ENCODE data around the gene TTC3. TPM values are rescaled to one million over a fixed set of nuclear protein-coding genes. Genes with fewer than 3 reads are reported as not detected.

Gene TTC3
- total and polyA plus RNA-seq, 9 of the 15 experiments (the other 6 are each of a cell fraction or from before 2014, with no cell fraction given) = 17.5 to 92.0 (median 59.5) TPM

DNA sequence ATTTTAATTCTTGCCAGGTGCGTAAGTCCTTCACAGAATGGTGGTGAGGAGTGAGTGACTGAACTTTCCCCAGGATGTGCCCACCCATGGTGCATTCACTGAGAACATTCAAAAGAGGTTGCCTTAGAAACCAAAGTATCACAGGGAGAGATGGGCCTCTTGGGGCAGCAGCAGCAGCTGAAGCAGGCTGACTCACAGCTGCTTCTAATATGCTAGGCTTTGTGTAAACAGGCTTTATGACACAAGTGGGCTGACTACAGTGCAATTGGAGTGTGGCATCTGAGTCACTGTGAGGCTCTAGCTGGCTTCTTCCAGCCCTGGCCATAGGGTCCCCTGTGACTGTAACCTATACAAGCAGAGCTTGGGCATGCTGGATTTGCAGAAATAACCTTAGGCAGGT is 12.8 kb upstream of the TTC3 start:
- 75% methylated on average over 1 of the region's 1 CpG for WGBS (ENCODE audit: insufficient coverage, low coverage, missing lambda C conversion rate)
- no peaks in the 10 kb centered on the region for H3K9me1 ChIP-seq (ENCODE audit: control insufficient read depth, insufficient read depth, low read length)
- ChIA-PET CTCF (ENCODE audit: low intra/inter-chr PET ratio) (no interaction called here), POLR2A (interaction anchor here (1.1 to 1.8 kb wide), 2 partner anchors 11 to 33 kb away, joined by 3 to 9 read pairs; no protein-coding TSS in a partner anchor)
- no peak overlapping the region for H3K9ac ChIP-seq (ENCODE audit: insufficient read depth in 1 of 2, low read depth in 2 of 2, low read length in 2 of 2)
- FAIRE-seq (peak; percentile 64), ATAC-seq (peak; percentile 58), DNase-seq (ENCODE audit: extremely low read depth in 1 of 4, low spot score in 3 of 4) (peak in 1 of 4 experiments; percentile 52)
- intact Hi-C loops (cut with micrococcal nuclease) (no loop called here), in situ Hi-C loops (cut with MboI) (no loop called here)
- H3K79me2 ChIP-seq (ENCODE audit: control insufficient read depth, insufficient read depth, low read length) = no peaks in the 10 kb centered on the region
- H3K4me1 ChIP-seq (replicated peaks in 1 of 2; ENCODE audit: control insufficient read depth in 2 of 2, insufficient read depth in 2 of 2, low read length in 2 of 2) = no peaks in the 10 kb centered on the region; a peak in 1 of 5 replicates
- BruUV-seq (replicated peaks) = no TSS peak
- no peak overlapping the region for H3K27ac ChIP-seq (ENCODE audit: extremely low read depth, low read depth, low read length)
- no peaks in the 10 kb centered on the region for H4K20me1 ChIP-seq (replicated peaks; ENCODE audit: control insufficient read depth, insufficient read depth, low read length)
- H3K4me3 ChIP-seq = no peak overlapping the region
- H3K4me2 ChIP-seq (ENCODE audit: insufficient read depth, low read length) = no peak overlapping the region
- no peaks in the 10 kb centered on the region for H3K9me3 ChIP-seq (replicated peaks; ENCODE audit: control insufficient read depth, insufficient read depth, low read depth, low read length)
- H2AFZ ChIP-seq (ENCODE audit: low read depth, low read length) = no peak overlapping the region
- H3K27me3 ChIP-seq (ENCODE audit: control insufficient read depth in 2 of 2, insufficient read depth in 2 of 2, low read length in 2 of 2) = no peaks in the 10 kb centered on the region
- no peaks in the 10 kb centered on the region for H3K36me3 ChIP-seq (ENCODE audit: control insufficient read depth, insufficient read depth, low read length)
- TF ChIP-seq, protein P1, sequence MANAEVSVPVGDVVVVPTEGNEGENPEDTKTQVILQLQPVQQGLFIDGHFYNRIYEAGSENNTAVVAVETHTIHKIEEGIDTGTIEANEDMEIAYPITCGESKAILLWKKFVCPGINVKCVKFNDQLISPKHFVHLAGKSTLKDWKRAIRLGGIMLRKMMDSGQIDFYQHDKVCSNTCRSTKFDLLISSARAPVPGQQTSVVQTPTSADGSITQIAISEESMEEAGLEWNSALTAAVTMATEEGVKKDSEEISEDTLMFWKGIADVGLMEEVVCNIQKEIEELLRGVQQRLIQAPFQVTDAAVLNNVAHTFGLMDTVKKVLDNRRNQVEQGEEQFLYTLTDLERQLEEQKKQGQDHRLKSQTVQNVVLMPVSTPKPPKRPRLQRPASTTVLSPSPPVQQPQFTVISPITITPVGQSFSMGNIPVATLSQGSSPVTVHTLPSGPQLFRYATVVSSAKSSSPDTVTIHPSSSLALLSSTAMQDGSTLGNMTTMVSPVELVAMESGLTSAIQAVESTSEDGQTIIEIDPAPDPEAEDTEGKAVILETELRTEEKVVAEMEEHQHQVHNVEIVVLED (CRISPR knock-in tag; IDR thresholded peaks at IDR 0.05) = no peak
- TF ChIP-seq JUND (IDR thresholded peaks at IDR 0.05; ENCODE audit: borderline replicate concordance, low read depth, low read length) (peak; percentile 70), JUND (tag; IDR thresholded peaks at IDR 0.05; ENCODE audit: borderline replicate concordance, low read depth, low read length) (peak; percentile 65; the same call in 1 of the 3 replicates), BHLHE40 (IDR thresholded peaks at IDR 0.05; ENCODE audit: low read length) (peak; percentile 28; the same call in 1 of the 2 replicates), FOSL1 (tag; conservative IDR thresholded peaks at IDR 0.05) (peak; percentile 93), ARHGAP35 (IDR thresholded peaks at IDR 0.05; ENCODE audit: partially characterized antibody) (no peak), RUNX1 (IDR thresholded peaks at IDR 0.05; ENCODE audit: low read depth) (no peak), SMARCA4 (IDR thresholded peaks at IDR 0.05) (peak; percentile 26; the same call in 1 of the 2 replicates), CEBPG (CRISPR knock-in tag; IDR thresholded peaks at IDR 0.05) (no peak), CEBPG (tag; conservative IDR thresholded peaks at IDR 0.05 in 1 of 2, IDR thresholded peaks at IDR 0.05 in 1 of 2) (0 out of 4 replicates have a peak, but pooled peaks of 1 of the 2 experiments have one; percentile 14), ARID1B (IDR thresholded peaks at IDR 0.05) (peak; percentile 23; the same call in 1 of the 2 replicates), ATF7 (IDR thresholded peaks at IDR 0.05) (0 out of 2 replicates have a peak, but pooled peaks have one; percentile 23), FOXK2 (conservative IDR thresholded peaks at IDR 0.05 in 1 of 2, IDR thresholded peaks at IDR 0.05 in 1 of 2; ENCODE audit: low read depth in 2 of 2) (peak; percentile 69 to 84; a peak in 3 of 4 replicates), JUN (IDR thresholded peaks at IDR 0.05; ENCODE audit: borderline replicate concordance, low read depth, low read length) (peak; percentile 86), JUN (CRISPR knock-in tag; IDR thresholded peaks at IDR 0.05; ENCODE audit: borderline replicate concordance) (no peak), FOXA3 (CRISPR knock-in tag; conservative IDR thresholded peaks at IDR 0.05 in 1 of 2, IDR thresholded peaks at IDR 0.05 in 1 of 2) (peak; percentile 78 to 96)
- TF ChIP-seq, protein P2, sequence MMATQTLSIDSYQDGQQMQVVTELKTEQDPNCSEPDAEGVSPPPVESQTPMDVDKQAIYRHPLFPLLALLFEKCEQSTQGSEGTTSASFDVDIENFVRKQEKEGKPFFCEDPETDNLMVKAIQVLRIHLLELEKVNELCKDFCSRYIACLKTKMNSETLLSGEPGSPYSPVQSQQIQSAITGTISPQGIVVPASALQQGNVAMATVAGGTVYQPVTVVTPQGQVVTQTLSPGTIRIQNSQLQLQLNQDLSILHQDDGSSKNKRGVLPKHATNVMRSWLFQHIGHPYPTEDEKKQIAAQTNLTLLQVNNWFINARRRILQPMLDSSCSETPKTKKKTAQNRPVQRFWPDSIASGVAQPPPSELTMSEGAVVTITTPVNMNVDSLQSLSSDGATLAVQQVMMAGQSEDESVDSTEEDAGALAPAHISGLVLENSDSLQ (IDR thresholded peaks at IDR 0.05) = no peak
- TF ChIP-seq, protein P3, sequence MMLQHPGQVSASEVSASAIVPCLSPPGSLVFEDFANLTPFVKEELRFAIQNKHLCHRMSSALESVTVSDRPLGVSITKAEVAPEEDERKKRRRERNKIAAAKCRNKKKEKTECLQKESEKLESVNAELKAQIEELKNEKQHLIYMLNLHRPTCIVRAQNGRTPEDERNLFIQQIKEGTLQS (IDR thresholded peaks at IDR 0.05) = peak; percentile 79
- TF ChIP-seq, protein P3 (CRISPR knock-in tag; conservative IDR thresholded peaks at IDR 0.05) = no peak
